ENCODE results near the gene LGI1. TPM values are rescaled to one million over a fixed set of nuclear protein-coding genes. Genes with fewer than 3 reads are reported as not detected.

The LGI1 gene
- not detected for total RNA-seq

GRCh38 chr10:93757801-93758507, at the start of gene LGI1:
Gene LGI1 (plus strand): TSS chr10:93757936. CDS start chr10:93758145, 209 bp downstream.
- H3K27ac Mint-ChIP-seq: no peak within 1 kb of the TSS
- ChIA-PET POLR2A (no interaction called here), CTCF (no interaction called here)
- peaks cover 12% of the 10 kb centered on the region for H3K4me1 Mint-ChIP-seq
- H3K27me3 Mint-ChIP-seq: peaks cover 32% of the 10 kb centered on the region
- DNase-seq: no peak
- no peaks in the 10 kb centered on the region for H3K9me3 Mint-ChIP-seq (ENCODE audit: low read depth)
- no peak within 1 kb of the TSS for H3K4me3 Mint-ChIP-seq
- H3K36me3 Mint-ChIP-seq (ENCODE audit: low read depth): no peaks in the 10 kb centered on the region
- ATAC-seq: no peak
- intact Hi-C loops (cut with DNase I, micrococcal nuclease): no loop called here

DNA sequence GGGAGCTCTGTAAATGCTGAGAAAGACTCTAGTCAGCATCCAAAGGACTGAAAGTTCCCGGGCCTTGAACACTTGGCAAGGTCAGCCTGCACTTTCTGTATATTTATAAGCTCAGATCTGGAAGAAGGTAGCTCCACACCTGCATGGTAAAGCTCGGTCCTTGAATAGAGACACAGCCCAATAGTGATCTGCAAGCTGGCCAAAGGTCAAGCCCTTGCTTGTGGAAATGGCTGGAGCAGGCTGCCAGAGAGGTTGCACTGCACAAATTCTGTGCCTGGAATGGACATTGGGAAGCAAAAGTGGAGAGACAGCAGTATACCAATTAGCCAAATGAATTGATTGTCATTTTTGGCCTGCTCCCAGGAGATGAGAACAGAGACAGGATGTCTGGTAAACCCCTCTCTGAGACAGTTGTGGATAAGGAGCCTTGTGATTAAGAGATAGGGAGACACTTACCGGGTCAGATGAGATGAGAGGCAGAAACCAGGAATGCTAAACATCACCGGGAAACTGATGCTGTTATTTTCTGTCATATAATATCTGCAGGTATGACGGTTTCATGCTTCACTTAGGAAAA, 47.3 kb upstream of the LGI1 start:
- Mint-ChIP-seq H3K27ac (no peak overlapping the region), H3K9me3 (ENCODE audit: low read depth) (no peaks in the 10 kb centered on the region), H3K4me3 (no peak overlapping the region), H3K27me3 (peaks cover 1% of the 10 kb centered on the region), H3K36me3 (ENCODE audit: low read depth) (no peaks in the 10 kb centered on the region), H3K4me1 (peaks cover 14% of the 10 kb centered on the region)
- CTCF ChIA-PET: interaction anchor here (1.0 kb wide), 1 partner anchor 50 kb away, joined by 3 read pairs; no protein-coding TSS in a partner anchor
- POLR2A ChIA-PET: no interaction called here
- ATAC-seq (no peak), DNase-seq (no peak)
- intact Hi-C loops (cut with DNase I, micrococcal nuclease): no loop called here

- no peak for ATAC-seq
- no peaks in the 10 kb centered on the region for H3K9me3 Mint-ChIP-seq (ENCODE audit: low read depth)
- ChIA-PET POLR2A (no interaction called here), CTCF (interaction anchor here (1.2 kb wide), 1 partner anchor 9 kb away, joined by 4 read pairs; the partner anchor contains the start of gene FRA10AC1)
- H3K36me3 Mint-ChIP-seq (ENCODE audit: low read depth): no peaks in the 10 kb centered on the region
- H3K27me3 Mint-ChIP-seq: peaks cover 2% of the 10 kb centered on the region
- H3K4me1 Mint-ChIP-seq: peaks cover 13% of the 10 kb centered on the region
- no peak overlapping the region for H3K4me3 Mint-ChIP-seq
- intact Hi-C loops (cut with DNase I, micrococcal nuclease): no loop called here
- DNase-seq: no peak
- no peak overlapping the region for H3K27ac Mint-ChIP-seq
These were observed 45.8 kb upstream of the LGI1 start for GRCh38 chr10:93711891-93712290.

- Mint-ChIP-seq H3K4me3 (no peak overlapping the region), H3K27me3 (peaks cover 4% of the 10 kb centered on the region), H3K9me3 (ENCODE audit: low read depth) (no peaks in the 10 kb centered on the region), H3K36me3 (ENCODE audit: low read depth) (no peaks in the 10 kb centered on the region), H3K4me1 (peaks cover 6% of the 10 kb centered on the region), H3K27ac (no peak overlapping the region)
- ATAC-seq: no peak
- POLR2A ChIA-PET: no interaction called here
- no peak for DNase-seq
- intact Hi-C loops (cut with DNase I, micrococcal nuclease): no loop called here
- CTCF ChIA-PET: interaction anchor here (0.6 kb wide), 1 partner anchor 721 kb away, joined by 3 read pairs; no protein-coding TSS in a partner anchor
These were observed 45.1 kb upstream of the LGI1 start for GRCh38 chr10:93712593-93712992.

DNA sequence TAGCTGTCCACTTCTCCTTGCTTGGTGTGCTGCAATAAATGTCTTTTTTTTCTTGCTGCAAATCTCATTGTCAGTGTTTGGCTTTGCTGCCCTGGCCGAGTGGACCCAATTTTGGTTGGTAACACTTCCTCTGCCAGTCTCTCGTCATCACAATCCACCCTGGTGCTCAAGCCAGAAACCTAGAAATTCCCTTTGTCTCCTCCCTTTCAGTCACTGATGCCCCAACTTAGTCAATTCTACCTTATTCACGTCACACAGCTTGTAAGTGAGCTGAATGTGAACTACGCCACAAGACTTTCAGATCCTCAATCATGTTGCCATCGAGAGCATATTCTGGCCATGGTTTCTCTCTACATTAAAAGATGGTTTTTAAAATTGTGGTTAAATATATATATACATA, 42.4 kb upstream of the LGI1 start:
- ATAC-seq (no peak), DNase-seq (no peak)
- Mint-ChIP-seq H3K9me3 (ENCODE audit: low read depth) (no peaks in the 10 kb centered on the region), H3K27ac (no peak overlapping the region), H3K4me3 (no peak overlapping the region), H3K36me3 (ENCODE audit: low read depth) (no peaks in the 10 kb centered on the region), H3K27me3 (peaks cover 17% of the 10 kb centered on the region), H3K4me1 (no peaks in the 10 kb centered on the region)
- CTCF ChIA-PET: no interaction called here
- intact Hi-C loops (cut with DNase I, micrococcal nuclease): no loop called here
- POLR2A ChIA-PET: no interaction called here

GRCh38 chr10:93716766-93717165, 41.0 kb upstream of the LGI1 start:
- peaks cover 3% of the 10 kb centered on the region for H3K4me1 Mint-ChIP-seq
- intact Hi-C loops (cut with DNase I, micrococcal nuclease): no loop called here
- ATAC-seq (no peak), DNase-seq (no peak)
- H3K27ac Mint-ChIP-seq: no peak overlapping the region
- CTCF ChIA-PET: no interaction called here
- POLR2A ChIA-PET: interaction anchor here (0.6 kb wide), 1 partner anchor 28 kb away, joined by 4 read pairs; no protein-coding TSS in a partner anchor
- H3K27me3 Mint-ChIP-seq: peaks cover 25% of the 10 kb centered on the region
- H3K36me3 Mint-ChIP-seq (ENCODE audit: low read depth): no peaks in the 10 kb centered on the region
- H3K9me3 Mint-ChIP-seq (ENCODE audit: low read depth): no peaks in the 10 kb centered on the region
- H3K4me3 Mint-ChIP-seq: no peak overlapping the region

DNA sequence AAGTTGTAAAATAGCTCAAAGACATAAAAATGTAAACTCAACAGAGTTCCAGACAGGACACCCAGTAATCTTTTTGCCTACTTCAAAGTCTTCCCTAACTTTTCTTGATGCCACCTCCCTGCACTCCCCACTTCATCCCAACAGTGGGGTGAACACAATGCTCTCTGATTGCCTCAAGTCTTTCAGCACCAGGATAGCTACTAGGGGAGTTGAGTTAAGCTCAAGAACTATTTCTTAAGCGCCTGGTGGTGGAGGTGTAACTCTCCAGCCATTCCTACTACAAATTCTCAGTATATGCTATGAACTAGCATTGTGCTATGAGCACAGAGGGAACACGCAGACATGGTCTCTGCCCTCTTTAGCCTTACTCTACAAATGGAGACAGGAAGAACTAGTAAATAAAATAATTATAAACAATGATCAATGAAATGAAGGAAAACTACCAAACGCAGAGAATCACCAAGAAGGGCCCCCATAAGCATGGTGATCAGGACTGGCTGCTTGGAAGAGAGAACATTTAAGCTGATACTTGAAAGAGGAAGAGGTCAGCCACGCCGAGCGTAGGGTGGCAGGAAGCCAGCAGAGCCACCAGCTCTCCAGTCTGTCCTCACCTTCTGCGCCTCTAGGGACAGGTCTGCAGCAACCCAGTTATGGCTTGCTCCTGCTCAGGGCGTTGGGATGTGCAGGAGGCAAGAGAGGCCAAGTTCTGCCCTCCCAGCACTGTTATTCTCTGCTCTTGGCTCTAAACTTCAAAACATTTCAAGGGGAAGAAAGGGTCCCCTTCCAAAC, 38.6 kb upstream of the LGI1 start:
- H3K27ac Mint-ChIP-seq: no peak overlapping the region
- peaks cover 3% of the 10 kb centered on the region for H3K4me1 Mint-ChIP-seq
- no peaks in the 10 kb centered on the region for H3K36me3 Mint-ChIP-seq (ENCODE audit: low read depth)
- ATAC-seq (no peak), DNase-seq (no peak)
- POLR2A ChIA-PET: no interaction called here
- intact Hi-C loops (cut with DNase I, micrococcal nuclease): no loop called here
- no peaks in the 10 kb centered on the region for H3K9me3 Mint-ChIP-seq (ENCODE audit: low read depth)
- H3K4me3 Mint-ChIP-seq: no peak overlapping the region
- CTCF ChIA-PET: interaction anchor here (0.9 kb wide), 1 partner anchor 9 kb away, joined by 3 read pairs; no protein-coding TSS in a partner anchor
- peaks cover 30% of the 10 kb centered on the region for H3K27me3 Mint-ChIP-seq

GRCh38 chr10:93719901-93720300, 37.8 kb upstream of the LGI1 start:
- Mint-ChIP-seq H3K27me3 (peaks cover 31% of the 10 kb centered on the region), H3K9me3 (ENCODE audit: low read depth) (no peaks in the 10 kb centered on the region), H3K36me3 (ENCODE audit: low read depth) (no peaks in the 10 kb centered on the region), H3K27ac (no peak overlapping the region), H3K4me3 (no peak overlapping the region), H3K4me1 (peaks cover 3% of the 10 kb centered on the region)
- DNase-seq: no peak
- intact Hi-C loops (cut with DNase I, micrococcal nuclease): no loop called here
- CTCF ChIA-PET: interaction anchor here (0.7 to 0.9 kb wide), 2 partner anchors 8 to 156 kb away, joined by 3 to 4 read pairs; no protein-coding TSS in a partner anchor
- POLR2A ChIA-PET: no interaction called here
- ATAC-seq: no peak

DNA sequence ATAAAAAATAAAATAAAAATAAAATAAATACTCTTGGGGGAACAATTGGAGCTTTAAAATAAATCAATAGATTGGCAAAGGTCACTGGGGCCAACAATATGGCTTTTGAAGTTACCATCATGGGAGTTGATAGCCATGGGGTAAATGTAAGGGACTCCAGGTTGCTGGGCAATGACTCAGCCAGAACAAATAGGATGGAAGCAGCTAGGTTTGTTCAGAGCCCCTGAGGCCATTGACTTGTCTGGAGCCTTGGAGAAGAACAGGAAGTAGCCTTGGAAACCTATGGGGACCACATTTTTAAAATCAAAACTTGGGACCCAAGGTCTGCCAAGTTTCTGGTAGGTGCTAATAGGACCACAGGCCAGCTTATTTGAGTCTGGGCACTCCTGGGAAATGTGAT, 35.2 kb upstream of the LGI1 start:
- ChIA-PET POLR2A (no interaction called here), CTCF (no interaction called here)
- peaks cover 3% of the 10 kb centered on the region for H3K4me1 Mint-ChIP-seq
- ATAC-seq: no peak
- H3K4me3 Mint-ChIP-seq: no peak overlapping the region
- peaks cover 42% of the 10 kb centered on the region for H3K27me3 Mint-ChIP-seq
- H3K36me3 Mint-ChIP-seq (ENCODE audit: low read depth): no peaks in the 10 kb centered on the region
- no peaks in the 10 kb centered on the region for H3K9me3 Mint-ChIP-seq (ENCODE audit: low read depth)
- no peak overlapping the region for H3K27ac Mint-ChIP-seq
- no peak for DNase-seq
- intact Hi-C loops (cut with DNase I, micrococcal nuclease): no loop called here

GRCh38 chr10:93723153-93723552, 34.6 kb upstream of the LGI1 start:
- Mint-ChIP-seq H3K4me1 (peaks cover 3% of the 10 kb centered on the region), H3K27ac (no peak overlapping the region), H3K36me3 (ENCODE audit: low read depth) (no peaks in the 10 kb centered on the region), H3K4me3 (no peak overlapping the region), H3K27me3 (peaks cover 41% of the 10 kb centered on the region), H3K9me3 (ENCODE audit: low read depth) (no peaks in the 10 kb centered on the region)
- ChIA-PET CTCF (no interaction called here), POLR2A (no interaction called here)
- no peak for ATAC-seq
- intact Hi-C loops (cut with DNase I, micrococcal nuclease): no loop called here
- DNase-seq: no peak

GRCh38 chr10:93726024-93726423, 31.7 kb upstream of the LGI1 start:
- H3K4me3 Mint-ChIP-seq: no peak overlapping the region
- no peaks in the 10 kb centered on the region for H3K4me1 Mint-ChIP-seq
- no peak overlapping the region for H3K27ac Mint-ChIP-seq
- ATAC-seq (no peak), DNase-seq (no peak)
- ChIA-PET POLR2A (no interaction called here), CTCF (interaction anchor here (0.6 to 1.0 kb wide), 2 partner anchors 19 to 894 kb away, joined by 3 read pairs; no protein-coding TSS in a partner anchor)
- no peaks in the 10 kb centered on the region for H3K36me3 Mint-ChIP-seq (ENCODE audit: low read depth)
- H3K27me3 Mint-ChIP-seq: peaks cover 46% of the 10 kb centered on the region
- intact Hi-C loops (cut with DNase I, micrococcal nuclease): no loop called here
- no peaks in the 10 kb centered on the region for H3K9me3 Mint-ChIP-seq (ENCODE audit: low read depth)

DNA sequence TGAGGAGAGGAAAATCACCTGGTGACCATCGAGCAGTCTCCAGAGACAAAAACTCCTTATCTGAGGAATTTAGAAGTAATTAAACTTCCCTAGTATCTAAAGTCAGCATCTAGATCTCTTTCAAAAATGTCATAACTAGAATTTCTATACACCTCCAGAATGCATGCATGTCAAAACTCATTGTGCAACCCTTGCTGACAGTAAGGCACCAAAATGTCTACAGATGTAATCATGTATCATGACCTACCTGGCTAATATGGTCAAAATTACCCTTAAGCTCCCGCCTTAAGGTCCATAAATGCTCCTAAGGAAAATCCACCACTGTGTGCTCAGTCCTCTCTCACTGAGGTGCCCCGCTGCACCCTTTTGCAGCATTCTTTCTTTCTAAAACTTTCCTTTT, 16.4 kb upstream of the LGI1 start:
- ATAC-seq: no peak

More for the DNA sequence above, 16.4 kb upstream of the LGI1 start:
- CTCF ChIA-PET: no interaction called here
- Mint-ChIP-seq H3K27ac (no peak overlapping the region), H3K4me1 (no peaks in the 10 kb centered on the region), H3K4me3 (no peak overlapping the region), H3K9me3 (ENCODE audit: low read depth) (no peaks in the 10 kb centered on the region), H3K36me3 (ENCODE audit: low read depth) (no peaks in the 10 kb centered on the region), H3K27me3 (peaks cover 9% of the 10 kb centered on the region)
- intact Hi-C loops (cut with DNase I, micrococcal nuclease): no loop called here
- no peak for DNase-seq
- POLR2A ChIA-PET: no interaction called here

All from activated CD4-positive, alpha-beta T cell treated with anti-CD3 and anti-CD28 coated beads for 36 hours (primary cell).